Dermis blood vessel endothelial cell (primary cell): Measurements from ENCODE around the gene ECSCR. TPM values are rescaled to one million over a fixed set of nuclear protein-coding genes. Genes with fewer than 3 reads are reported as not detected.
"Not testable (repeated sequence)": the region's sequence is repeated elsewhere in the genome, so short reads cannot be mapped to it uniquely, and the experiment has no call there.

ENCODE experiments used
- DNase-seq: peaks from one replicate; pipeline ENCODE4 v3.0.0; 2010
- total RNA-seq: library from RNA; depleted of rRNA; stranded (reverse); fragments of >200 nt; gene quantifications from 2 replicates; pipeline ENCODE4 v1.2.3, GENCODE V29; 2014

Gene ECSCR, protein sequence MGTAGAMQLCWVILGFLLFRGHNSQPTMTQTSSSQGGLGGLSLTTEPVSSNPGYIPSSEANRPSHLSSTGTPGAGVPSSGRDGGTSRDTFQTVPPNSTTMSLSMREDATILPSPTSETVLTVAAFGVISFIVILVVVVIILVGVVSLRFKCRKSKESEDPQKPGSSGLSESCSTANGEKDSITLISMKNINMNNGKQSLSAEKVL
- 404 and 423 TPM in 2 replicates for total RNA-seq

DNA sequence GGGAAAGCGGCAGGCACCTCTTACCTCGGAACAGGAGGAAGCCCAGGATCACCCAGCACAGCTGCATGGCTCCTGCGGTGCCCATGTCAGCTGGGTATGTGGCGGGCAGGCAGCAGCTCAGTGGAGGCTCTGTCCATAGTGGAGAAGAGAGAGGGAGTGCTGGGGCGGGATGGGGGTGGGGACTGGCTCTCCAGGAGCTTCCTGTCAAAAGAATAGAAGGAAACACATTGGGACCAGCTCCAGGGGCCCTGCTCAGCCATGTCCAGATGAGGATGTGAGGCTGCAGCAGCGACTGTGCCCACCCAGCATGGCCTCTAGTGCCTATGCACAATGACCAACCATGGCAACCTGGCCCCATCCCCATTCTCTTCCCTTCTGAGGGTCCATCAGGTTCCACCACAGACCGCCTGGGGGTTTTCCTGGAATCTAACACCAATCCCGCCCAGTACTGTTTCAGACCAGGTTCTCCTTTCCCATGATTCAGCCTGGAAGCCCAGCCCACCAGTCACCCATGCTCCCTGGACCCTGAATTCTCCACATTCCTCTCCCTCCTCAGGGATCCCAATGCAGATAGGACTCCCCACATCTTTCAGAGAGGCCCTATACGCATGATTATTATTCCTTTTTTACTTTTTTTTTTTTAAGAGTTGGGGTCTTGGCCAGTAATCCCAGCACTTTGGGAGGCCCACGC is at the start of gene ECSCR:
Gene ECSCR, minus strand, starts transcription at position 158 of the 691 bp plus-strand sequence. Its CDS starts 73 bp downstream, at position 85.
- DNase-seq = peak; percentile 91

DNA sequence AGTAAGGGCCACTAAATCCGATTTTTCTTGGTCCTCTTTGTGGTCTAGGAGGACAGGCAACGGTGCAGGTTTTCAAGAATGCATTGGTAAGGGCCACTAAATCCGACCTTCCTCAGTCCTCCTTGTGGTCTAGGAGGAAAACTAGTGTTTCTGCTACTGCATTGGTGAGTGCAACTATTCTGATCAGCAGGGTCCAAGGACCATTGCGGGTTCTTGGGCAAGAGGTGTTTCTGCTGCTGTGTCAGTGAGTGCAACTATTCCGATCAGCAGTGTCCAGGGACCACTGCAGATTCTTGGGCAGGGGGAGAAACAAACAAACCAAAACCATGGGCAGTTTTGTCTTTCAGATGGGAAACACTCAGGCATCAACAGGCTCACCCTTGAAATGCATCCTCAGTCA is 42.2 kb upstream of the ECSCR start:
- DNase-seq = not testable (repeated sequence)

DNA sequence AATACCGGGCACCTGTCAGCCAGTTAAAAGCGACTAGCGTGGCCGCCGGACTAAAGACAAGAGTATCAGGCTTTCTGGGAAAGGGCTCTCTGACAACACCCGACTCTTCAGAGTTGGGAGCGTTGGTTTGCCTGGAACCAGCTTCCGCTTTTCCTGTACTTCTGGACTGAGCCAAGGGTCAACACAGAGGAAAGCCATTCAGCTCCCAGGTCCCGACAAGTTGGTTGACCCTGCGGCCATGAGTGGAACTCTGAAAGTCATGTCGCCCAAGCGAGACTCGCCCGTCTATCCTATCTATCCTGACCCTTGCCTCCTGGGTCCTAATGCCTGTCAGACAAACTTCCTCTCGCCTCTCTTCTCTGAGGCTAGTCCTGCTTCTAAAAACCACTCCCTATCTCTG is 41.3 kb upstream of the ECSCR start:
- not testable (repeated sequence) for DNase-seq

DNA sequence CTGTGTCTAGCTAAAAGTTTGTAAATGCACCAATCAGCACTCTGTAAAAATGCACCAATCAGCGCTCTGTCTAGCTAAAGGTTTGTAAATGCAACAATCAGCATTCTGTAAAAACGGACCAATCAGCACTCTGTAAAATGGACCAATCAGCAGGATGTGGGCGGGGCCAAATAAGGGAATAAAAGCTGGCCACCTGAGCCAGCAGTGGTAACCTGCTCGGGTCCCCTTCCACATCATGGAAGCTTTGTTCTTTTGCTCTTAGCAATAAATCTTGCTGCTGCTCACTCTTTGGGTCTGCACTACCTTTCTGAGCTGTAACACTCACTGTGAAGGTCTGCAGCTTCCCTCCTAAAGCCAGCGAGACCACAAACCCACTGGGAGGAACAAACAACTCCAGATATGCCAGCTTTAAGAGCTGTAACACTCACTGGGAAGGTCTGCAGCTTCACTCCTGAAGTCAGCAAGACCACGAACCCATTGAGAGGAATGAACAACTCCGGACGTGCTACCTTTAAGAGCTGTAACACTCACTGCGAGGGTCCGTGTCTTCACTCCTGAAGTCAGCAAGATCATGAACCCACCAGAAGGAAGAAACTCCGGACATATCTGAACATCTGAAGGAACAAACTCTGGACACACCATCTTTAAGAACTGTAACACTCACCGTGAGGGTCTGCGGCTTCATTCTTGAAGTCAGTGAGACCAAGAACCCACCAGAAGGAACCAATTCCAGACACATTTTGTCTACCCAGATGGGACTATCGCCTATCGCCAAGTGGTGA is 40.7 kb upstream of the ECSCR start:
- not testable (repeated sequence) for DNase-seq

DNA sequence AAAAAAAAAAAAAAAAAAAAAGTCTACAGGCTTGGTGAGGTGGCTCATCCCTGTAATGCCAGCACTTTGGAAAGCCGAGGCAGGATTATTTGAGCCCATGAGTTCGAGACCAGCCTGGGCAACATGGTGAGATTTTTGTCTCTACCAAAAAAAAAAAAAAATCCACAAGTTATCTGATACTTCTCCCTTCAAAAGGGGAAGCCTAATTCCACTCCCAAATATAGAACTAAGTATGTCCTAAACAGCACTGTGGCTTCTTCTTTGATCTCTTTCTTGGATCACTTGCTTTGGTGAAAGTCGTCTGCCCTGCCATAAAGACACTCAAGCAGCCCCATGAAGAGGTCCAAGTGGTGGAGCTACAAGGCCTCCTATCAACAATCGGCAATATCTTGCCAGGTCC is 38.8 kb upstream of the ECSCR start:
- no peak for DNase-seq

DNA sequence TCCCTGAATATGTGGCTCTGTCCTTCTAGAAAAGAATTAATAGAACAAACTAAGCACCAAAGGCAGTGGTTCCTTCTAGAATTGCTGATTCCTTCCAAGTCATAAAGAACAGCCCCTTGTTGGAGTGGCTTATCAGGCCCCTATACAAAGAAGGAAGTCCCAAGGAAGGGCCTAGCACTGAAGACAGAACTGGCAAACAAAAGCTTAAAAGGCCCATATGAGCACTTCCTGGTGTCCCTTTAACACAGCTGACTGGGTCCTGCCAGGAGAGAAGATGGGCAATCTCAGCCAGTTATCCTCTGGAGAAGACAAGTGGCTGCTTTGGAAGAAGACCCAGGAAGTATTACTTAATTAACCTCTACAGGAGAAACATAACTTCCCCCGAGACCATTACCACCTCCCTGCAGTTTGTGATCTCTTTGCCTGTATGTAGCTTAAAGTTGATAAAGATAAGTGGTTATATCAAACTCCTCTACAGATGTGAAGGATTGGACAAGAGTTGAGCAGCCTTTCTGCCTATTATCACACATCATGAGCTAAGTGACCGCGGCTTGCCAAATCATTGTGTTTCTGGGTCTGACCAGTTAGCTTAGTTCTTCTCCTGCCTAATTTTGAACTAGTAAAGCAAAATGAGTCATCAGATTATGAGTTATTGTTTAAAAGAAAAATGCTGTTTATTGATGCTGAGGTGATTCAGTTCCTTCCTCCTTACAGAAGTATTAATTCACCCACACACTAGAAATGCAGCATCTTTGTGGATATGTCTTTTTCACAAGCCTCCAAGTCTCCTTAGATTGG is 33.3 kb upstream of the ECSCR start:
- DNase-seq = peak; percentile 83

DNA sequence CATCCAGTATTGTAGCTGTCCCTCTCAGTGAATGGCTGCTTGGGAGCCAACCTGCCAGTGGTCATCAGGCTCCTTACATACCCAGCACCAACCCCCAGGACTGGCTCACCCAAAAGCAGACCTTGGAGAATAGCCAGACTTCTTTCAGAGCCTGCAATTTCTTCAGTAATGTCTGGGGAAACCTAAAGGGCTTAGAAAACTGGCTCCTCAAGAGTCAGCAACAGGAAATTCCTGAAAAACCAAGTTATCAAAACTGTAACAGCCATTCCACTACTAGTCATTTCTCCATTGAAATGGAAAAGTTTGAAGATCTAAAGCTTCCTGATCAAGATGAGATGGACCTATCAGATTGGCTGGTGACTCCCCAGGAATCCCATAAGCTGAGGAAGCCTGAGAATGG is 32.3 kb upstream of the ECSCR start:
- peak; percentile 64 for DNase-seq

DNA sequence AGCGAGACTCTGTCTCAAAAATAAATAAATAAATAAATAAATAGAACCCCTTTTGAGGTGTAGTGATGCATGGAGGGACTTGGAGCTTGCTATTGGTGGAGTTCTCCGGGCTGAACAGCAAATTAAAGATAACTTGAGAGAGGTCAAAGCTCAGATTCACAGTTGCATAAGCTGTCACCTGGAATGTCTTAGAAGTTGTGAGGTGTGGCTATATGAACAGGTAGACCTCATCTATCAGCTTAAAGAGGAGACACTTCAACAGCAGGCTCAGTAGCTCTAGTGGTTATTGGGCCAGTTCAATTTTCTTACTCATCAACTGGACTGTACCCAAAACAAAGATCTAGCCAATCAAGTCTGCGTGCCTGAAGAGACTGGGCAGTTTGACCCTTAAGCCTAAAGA is 31.7 kb upstream of the ECSCR start:
- DNase-seq = no peak

DNA sequence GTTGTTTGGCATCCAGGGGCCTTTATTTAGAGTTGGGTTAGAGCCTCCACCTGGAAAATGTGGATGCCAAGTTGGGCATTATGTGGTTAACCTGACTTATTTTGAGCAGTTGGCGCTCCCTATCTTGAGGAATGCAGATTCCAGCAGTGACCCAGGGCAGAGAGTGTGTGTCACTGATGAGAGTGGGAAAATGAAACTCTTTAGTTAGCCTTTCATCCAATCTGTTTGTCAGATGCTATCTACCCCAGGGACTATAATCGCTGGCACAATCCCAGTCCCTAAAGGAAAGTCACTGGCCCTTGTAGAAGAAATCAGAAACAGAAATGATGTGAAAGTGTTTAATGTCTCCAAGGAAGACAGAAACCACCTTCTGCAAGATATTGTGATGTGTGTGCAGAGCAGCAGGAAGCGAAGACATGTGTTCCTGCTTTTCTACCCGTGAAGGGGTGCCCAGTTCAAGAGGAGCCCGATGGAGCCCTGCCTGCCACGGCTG is 30.2 kb upstream of the ECSCR start:
- DNase-seq = no peak

DNA sequence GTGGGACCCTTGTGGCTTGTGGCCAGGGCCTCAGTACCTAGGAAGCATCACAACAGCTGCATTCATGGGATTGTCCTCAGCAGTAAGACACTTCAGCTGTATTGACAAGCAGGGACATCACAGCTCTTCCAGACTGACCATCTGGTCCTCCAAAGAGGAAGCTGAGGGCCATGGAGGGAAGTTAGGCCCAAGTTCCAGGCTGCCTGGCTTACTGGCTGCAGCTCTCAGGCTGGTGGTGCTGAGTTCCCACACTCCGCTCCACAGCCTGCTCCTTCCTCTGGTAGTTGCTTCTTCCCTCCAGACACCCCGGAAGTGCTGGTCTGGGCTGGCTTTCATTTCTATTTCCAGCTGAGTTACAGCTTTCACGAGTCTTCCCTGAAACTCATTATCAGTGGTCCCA is 25.7 kb upstream of the ECSCR start:
- DNase-seq = no peak

DNA sequence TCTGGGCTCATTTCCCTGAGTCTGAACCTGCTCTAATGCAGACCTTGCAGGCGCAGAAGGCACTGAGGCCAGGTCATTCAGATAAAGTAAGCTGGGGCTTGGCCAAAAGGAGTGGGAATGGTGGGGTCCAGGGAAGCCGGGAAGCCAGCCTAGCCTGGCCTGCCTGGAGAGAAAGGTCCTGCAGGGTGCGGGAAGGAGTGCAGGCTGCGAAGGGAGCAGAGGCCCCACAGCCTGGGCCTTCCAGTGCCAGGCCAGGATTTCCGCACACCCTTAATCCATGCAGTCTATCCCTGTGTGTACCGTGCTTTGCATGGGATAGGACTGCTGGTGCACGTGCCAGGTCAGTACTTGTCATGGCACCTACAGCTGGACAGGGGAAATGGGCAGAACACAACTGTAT is 23.7 kb upstream of the ECSCR start:
- no peak for DNase-seq

DNA sequence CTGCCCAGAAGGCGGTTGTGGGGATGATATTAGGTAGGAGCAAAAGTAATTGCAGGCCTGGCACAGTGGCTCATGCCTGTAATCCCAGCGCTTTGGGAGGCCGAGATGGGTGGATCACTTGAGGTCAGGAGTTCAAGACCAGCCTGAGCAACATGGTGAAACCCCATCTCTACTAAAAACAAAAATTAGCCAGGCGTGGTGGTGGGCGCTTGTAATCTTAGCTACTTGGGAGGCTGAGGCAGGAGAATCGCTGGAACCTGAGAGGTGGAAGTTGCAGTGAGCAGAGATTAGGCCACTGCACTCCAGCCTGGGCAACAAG is 20.3 kb upstream of the ECSCR start:
- DNase-seq = not testable (repeated sequence)

DNA sequence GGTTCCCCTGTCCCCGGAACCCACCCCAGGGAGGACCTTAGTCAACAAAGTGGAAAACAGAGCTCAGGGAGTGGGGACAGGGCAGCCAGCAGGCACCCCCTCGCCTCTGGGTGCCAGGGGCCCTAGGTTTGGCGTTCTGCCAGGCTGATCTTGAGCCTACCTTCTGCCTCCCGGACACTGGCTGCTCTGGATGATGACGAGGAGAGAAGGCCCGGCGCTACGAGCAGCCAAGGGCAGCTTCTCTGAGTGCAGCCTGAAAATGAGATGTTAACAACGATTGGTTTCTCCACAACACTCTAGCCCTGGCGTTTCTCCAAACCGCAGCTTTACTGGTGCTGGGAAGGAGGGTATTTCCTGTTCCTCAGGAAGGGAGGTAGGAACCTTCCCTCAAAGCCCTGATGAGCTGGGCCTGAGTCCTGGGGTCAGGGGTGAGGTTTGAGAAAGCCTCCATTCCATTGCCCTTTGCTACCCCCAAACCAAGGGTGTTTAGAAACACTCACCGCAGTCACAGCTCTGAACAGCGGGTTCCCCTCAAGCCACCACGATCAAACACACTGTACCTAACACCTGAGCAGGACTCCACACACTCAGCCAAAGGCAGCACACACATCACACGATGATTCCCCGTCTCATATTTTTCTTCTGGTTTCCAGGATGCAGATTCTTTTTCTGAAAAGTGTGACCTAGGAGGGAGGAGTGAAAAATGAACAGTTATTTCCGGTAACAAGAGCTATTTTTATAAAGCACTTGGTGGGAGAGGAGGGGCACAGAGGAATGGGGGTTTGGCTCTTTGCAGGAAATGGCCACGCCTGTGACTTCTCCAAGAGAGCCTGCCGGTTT is 19.7 kb upstream of the ECSCR start, which contains the start of gene STING1:
Gene STING1, minus strand, starts transcription at position 709 of the 840 bp plus-strand sequence. CDS start 1,054 bp downstream, outside the sequence.
- DNase-seq = peak; percentile 89

DNA sequence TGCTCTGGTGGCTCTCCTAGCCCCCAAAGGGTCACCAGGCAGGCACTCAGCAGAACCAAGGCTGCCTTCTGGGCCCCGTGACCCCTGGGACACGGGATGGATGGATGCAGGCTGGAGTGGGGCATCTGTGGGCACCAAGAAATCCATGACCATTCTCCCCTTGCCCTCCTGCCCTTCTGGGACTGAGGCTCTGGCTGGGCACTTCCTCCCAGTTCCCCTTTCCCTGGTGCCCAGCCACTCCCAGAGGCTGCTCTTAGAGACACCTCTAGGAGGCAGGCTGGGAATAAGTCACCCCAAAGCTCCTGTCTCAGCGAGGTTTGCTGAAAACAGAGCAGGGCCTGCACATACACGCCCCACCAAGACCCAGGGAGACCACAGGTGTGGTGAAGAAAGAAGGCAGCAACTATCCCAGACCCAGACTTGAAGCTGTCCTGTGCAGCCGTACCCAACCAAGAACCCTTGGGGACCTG is 19.1 kb upstream of the ECSCR start:
- peak; percentile 57 for DNase-seq

DNA sequence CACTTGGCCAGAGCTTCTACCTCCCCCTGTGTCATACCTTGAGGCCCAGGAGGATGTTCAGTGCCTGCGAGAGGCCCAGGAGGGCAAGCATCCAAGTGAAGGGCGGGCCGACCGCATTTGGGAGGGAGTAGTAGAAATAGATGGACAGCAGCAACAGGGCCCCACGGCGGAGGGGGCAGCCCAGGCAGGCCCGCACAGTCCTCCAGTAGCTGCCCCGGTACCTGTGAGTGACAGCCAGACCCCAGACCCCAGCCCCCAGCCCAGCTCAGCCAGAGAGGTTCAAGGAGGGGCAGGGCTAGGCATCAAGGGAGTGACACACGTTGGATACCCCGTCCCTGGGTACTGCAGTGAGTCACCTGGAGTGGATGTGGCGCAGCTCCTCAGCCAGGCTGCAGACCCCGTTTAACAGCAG is 18.6 kb upstream of the ECSCR start:
- no peak for DNase-seq

DNA sequence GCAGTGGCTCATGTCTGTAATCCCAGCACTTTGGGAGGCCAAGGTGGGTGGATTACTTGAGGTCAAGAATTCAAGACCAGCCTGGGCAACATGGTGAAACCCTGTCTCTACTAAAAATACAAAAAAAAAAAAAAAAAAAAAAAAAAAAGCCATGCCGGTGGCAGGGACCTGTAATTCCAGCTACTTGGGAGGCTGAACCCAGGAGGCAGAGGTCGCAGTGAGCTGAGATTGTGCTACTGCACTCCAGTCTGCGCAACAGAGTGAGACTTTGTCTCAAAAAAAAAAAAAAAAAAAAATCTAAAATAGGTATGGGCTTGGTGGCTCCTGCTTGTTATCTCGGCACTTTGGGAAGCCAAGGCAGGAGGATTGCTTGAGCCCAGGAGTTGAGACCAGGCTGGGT is 17.2 kb upstream of the ECSCR start:
- not testable (repeated sequence) for DNase-seq

DNA sequence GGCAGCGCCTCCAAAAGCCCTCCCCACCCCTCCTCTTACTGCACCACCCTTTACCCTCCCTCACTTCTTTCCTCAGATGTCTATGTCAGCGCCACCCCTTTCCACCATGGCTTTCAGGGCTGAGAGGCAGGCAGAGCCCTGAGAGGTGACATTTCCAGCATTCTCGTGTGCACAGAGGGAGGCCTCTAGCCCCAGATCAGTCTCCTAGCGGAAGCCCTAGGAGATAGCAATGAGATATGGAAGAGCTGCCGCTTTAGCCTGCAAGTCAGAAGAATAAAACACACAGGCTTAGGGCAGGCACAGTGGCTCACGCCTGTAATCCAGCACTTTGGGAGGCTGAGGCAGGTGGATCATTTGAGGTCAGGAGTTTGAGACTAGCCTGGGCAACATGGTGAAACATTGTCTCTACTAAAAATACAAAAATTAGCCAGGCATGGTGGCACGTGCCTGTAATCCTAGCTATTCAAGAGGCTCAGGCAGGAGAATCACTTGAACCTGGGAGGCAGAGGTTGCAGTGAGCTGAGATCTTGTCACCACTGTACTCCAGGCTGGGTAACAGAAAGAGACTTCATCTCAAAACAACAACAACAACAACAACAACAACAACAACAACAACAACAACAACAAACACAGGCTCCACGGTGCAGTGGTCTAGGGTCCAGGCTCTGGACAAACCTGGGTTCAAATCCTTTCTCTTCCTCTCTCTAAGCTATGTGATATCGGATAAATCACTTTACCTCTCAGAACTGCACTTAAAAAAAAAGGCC is 16.3 kb upstream of the ECSCR start:
- DNase-seq = not testable (repeated sequence)

DNA sequence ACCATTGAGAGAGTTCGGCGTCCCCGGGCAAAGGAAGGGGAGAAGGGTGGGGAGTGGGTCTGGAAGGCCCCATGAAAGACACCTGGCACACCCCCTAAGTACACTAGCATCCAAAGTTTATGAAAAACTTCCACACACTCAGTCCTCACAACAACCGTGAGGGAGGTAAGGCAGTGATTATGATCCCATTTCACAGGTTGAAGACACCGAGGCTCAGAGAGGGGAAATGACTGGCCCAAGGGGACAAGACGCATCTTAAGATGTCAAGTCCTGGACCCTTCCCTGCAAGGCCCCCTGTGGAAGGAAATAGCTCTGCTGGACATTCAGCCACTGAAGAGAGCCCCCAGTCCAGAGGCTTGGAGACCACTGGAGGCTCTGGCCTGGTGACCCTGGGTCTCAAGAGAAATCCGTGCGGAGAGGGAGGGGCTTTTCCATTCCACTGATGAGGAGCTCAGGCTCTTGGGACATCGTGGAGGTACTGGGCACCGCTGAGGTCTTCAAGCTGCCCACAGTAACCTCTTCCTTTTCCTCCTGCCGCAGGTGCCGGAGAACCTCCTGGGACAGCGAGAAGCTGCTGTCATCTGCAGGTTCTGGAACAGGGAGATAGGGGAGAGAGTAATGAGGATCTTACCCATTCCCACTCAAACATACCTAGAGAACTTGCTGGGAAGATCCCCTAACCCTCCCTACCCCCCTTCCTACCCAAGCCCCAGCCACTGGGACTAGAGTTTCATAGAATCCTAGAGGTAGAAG is 13.5 kb upstream of the ECSCR start:
- DNase-seq = no peak

DNA sequence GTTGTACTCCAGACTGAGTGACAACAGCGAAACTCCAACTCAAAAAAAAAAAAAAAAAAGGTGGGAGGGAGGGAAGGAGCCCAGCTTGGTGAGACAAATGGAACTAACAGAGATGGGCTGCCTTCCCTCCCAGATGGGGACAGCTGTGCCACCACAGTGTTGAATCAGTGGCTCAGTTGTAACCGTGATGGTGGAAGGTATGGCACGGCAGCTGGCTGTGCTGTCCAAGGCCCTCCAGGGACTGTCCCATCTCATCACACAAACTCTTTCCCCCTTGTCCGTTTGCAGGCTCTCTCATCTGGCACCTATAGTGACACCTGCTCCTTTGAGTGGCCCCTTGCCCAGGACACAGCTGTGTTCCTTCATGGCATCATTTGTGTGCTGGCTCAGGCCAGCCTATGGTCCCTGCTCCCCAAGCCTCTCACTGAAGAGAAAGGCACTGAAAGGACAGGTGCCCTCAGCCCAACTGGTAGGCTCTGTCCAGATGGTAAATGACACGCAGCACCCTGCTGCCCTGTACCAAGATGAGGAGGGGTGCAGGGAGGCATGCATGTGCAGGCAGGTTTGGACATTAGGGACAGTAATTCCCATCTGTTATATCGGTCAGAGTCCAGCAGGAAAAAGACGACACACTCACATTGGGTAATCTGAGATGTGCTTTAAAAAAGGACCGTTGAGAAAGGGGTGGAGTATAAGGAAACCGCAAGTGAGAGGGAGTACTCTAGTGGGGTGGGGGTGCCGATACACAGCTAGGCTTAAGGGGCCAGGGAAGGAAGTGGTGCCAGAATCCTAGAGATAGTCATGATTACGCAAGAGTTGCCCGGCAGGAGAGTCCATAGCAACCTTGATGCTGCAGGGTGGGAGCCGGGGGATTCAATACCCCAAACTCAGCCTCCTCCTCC is 12.6 kb upstream of the ECSCR start:
- DNase-seq = no peak
